H1 (cell line): ENCODE data around the gene LILRA1. TPM values are rescaled to one million over a fixed set of nuclear protein-coding genes. Genes with fewer than 3 reads are reported as not detected.

Experiments used
- CTCF ChIA-PET: fragments of 300-600 bp; sonication (Branson Sonifier 250); formaldehyde crosslinking; loops from one replicate; lab custom pipeline; 2021; ENCODE audit not compliant: partially characterized antibody; lab: Charles Lee
- POLR2A ChIA-PET: fragments of 300-600 bp; sonication (Branson Sonifier 250); formaldehyde crosslinking; loops from one replicate; lab custom pipeline; 2021; ENCODE audit warnings: inconsistent platforms; ENCODE audit not compliant: partially characterized antibody; lab: Charles Lee
- DNase-seq, 2 experiments: peaks; one replicate each; pipeline versions ENCODE4 v3.0.0 to v3.0.0-alpha.2; 2010 to 2022; ENCODE audit warnings: low spot score in 2 of 2, low read depth in 1 of 2, mixed read lengths in 1 of 2
- FAIRE-seq: peaks from 2 replicates; lab custom pipeline; 2011; peaks lifted over from hg19 to GRCh38; lab: Jason Lieb, UNC
- H2AFZ ChIP-seq: 2 replicates; pipeline ENCODE4 v1.8.1; 2012; ENCODE audit warnings: low read length, inconsistent platforms
- H2AK5ac ChIP-seq: 2 replicates; pipeline ENCODE4 v1.6.1; 2013; ENCODE audit warnings: low read depth, low read length
- H2BK120ac ChIP-seq: replicated peaks from 2 replicates; pipeline ENCODE3; 2013; ENCODE audit warnings: low read depth, low read length, inconsistent platforms
- H2BK12ac ChIP-seq: 2 replicates; pipeline ENCODE4 v1.6.1; 2013; ENCODE audit warnings: low read depth, low read length
- H2BK15ac ChIP-seq: 2 replicates; pipeline ENCODE4 v1.6.1; 2013; ENCODE audit warnings: low read length
- H2BK20ac ChIP-seq: 2 replicates; pipeline ENCODE4 v1.6.1; 2013; ENCODE audit warnings: low read length
- H2BK5ac ChIP-seq: 2 replicates; pipeline ENCODE4 v1.6.1; 2013; ENCODE audit warnings: low read depth, low read length
- H3K14ac ChIP-seq: 2 replicates; pipeline ENCODE4 v1.6.1; 2013; ENCODE audit warnings: inconsistent platforms; ENCODE audit not compliant: insufficient read length
- H3K18ac ChIP-seq: 2 replicates; pipeline ENCODE4 v1.6.1; 2013; ENCODE audit warnings: low read length; ENCODE audit errors: extremely low read depth
- H3K23ac ChIP-seq: 2 replicates; pipeline ENCODE4 v1.6.1; 2013; ENCODE audit warnings: inconsistent platforms; ENCODE audit not compliant: insufficient read length
- H3K23me2 ChIP-seq: 2 replicates; pipeline ENCODE4 v1.6.1; 2013; ENCODE audit warnings: low read depth, low read length
- H3K27ac ChIP-seq: 2 replicates; pipeline ENCODE4 v1.6.1; 2011; ENCODE audit warnings: low read depth, low read length, inconsistent platforms
- H3K27me3 ChIP-seq, 4 experiments: replicated peaks in 1 of 4; 1 replicate in 1 of 4; 2 replicates in 3 of 4; pipeline versions ENCODE4 v1.6.1 to v1.8.1; 2011 to 2013; ENCODE audit warnings: low read length in 3 of 4, mild to moderate bottlenecking in 3 of 4, inconsistent platforms in 2 of 4, mixed read lengths in 2 of 4, moderate library complexity in 1 of 4; ENCODE audit not compliant: control insufficient read depth in 3 of 4, insufficient read depth in 3 of 4; ENCODE audit errors: extremely low read depth in 1 of 4
- H3K36me3 ChIP-seq, 4 experiments: 2 replicates each; pipeline versions ENCODE4 v1.6.1 to v1.8.1; 2011 to 2013; ENCODE audit warnings: mild to moderate bottlenecking in 4 of 4, low read length in 3 of 4, moderate library complexity in 2 of 4, control low read depth in 1 of 4, inconsistent platforms in 1 of 4; ENCODE audit not compliant: insufficient read depth in 4 of 4, control insufficient read depth in 2 of 4
- H3K4ac ChIP-seq: replicated peaks from 2 replicates; pipeline ENCODE3; 2013; ENCODE audit warnings: low read length, low read depth, mixed read lengths, inconsistent platforms; ENCODE audit not compliant: insufficient read length
- H3K4me1 ChIP-seq, 4 experiments: replicated peaks in 1 of 4; 1 replicate in 1 of 4; 2 replicates in 3 of 4; pipeline versions ENCODE4 v1.6.1 to v1.8.1; 2011 to 2013; ENCODE audit warnings: low read length in 3 of 4, inconsistent platforms in 2 of 4, mixed read lengths in 1 of 4; ENCODE audit not compliant: insufficient read depth in 4 of 4, control insufficient read depth in 3 of 4
- H3K4me2 ChIP-seq, 2 experiments: 2 replicates each; pipeline versions ENCODE4 v1.6.1 to v1.8.1; 2011 to 2013; ENCODE audit warnings: low read depth in 2 of 2, low read length in 2 of 2, control low read depth in 1 of 2, inconsistent platforms in 1 of 2, mild to moderate bottlenecking in 1 of 2; ENCODE audit not compliant: insufficient read depth in 1 of 2
- H3K4me3 ChIP-seq, 4 experiments: fragments of 200-600, 300-600 bp in 1 of 4; sonication (generic), shearing (Covaris generic), sonication (Bioruptor Twin) in 1 of 4; 2 replicates each; pipeline versions ENCODE4 v1.5.1 to v1.8.1; 2011 to 2016; ENCODE audit warnings: low read length in 4 of 4, low read depth in 3 of 4, control low read depth in 2 of 4, inconsistent platforms in 2 of 4, mild to moderate bottlenecking in 2 of 4, mixed read lengths in 1 of 4, moderate library complexity in 1 of 4; ENCODE audit not compliant: insufficient read depth in 2 of 4; ENCODE audit errors: extremely low read depth in 1 of 4
- H3K56ac ChIP-seq: replicated peaks from 2 replicates; pipeline ENCODE3; 2013; ENCODE audit warnings: low read depth, mild to moderate bottlenecking, mixed read lengths, low read length, inconsistent platforms; ENCODE audit not compliant: insufficient read length
- H3K79me1 ChIP-seq: 2 replicates; pipeline ENCODE4 v1.6.1; 2013; ENCODE audit warnings: low read depth, low read length, control low read depth
- H3K79me2 ChIP-seq, 2 experiments: 2 replicates each; pipeline versions ENCODE4 v1.6.1 to v1.8.1; 2012 to 2013; ENCODE audit warnings: low read length in 2 of 2, mild to moderate bottlenecking in 2 of 2, inconsistent platforms in 1 of 2; ENCODE audit not compliant: insufficient read depth in 2 of 2, control insufficient read depth in 1 of 2
- H3K9ac ChIP-seq, 4 experiments: replicated peaks in 1 of 4; 1 replicate in 1 of 4; 2 replicates in 3 of 4; pipeline versions ENCODE4 v1.6.1 to v1.8.1; 2011 to 2013; ENCODE audit warnings: low read depth in 3 of 4, low read length in 3 of 4, control low read depth in 2 of 4, mild to moderate bottlenecking in 2 of 4, moderate library complexity in 2 of 4, inconsistent platforms in 1 of 4; ENCODE audit errors: extremely low read depth in 1 of 4
- H3K9me3 ChIP-seq, 2 experiments: 2 replicates each; pipeline versions ENCODE4 v1.6.1 to v1.8.1; 2012 to 2013; ENCODE audit warnings: mild to moderate bottlenecking in 2 of 2, moderate library complexity in 2 of 2, control low read depth in 1 of 2, inconsistent platforms in 1 of 2, low read depth in 1 of 2, low read length in 1 of 2, mixed read lengths in 1 of 2; ENCODE audit not compliant: insufficient read depth in 2 of 2
- H4K20me1 ChIP-seq, 2 experiments: replicated peaks in 1 of 2; 2 replicates each; pipeline versions ENCODE3 to v1.8.1; 2011 to 2013; ENCODE audit warnings: inconsistent platforms in 2 of 2, low read length in 2 of 2, mild to moderate bottlenecking in 1 of 2; ENCODE audit not compliant: insufficient read depth in 2 of 2, control insufficient read depth in 1 of 2
- H4K5ac ChIP-seq: 2 replicates; pipeline ENCODE4 v1.6.1; 2013; ENCODE audit warnings: low read length, low read depth, mixed read lengths, inconsistent platforms; ENCODE audit not compliant: insufficient read length
- H4K8ac ChIP-seq: 2 replicates; pipeline ENCODE4 v1.8.0; 2013; ENCODE audit warnings: mild to moderate bottlenecking, moderate library complexity, low read length, inconsistent platforms; ENCODE audit not compliant: insufficient read depth; ENCODE audit errors: extremely low read depth
- H4K91ac ChIP-seq: replicated peaks from 2 replicates; pipeline ENCODE3; 2013; ENCODE audit warnings: low read length, mixed read lengths, inconsistent platforms; ENCODE audit not compliant: insufficient read length
- ATF2 ChIP-seq: IDR thresholded peaks from 2 replicates; pipeline ENCODE4 v1.6.1; 2012; ENCODE audit warnings: low read length, inconsistent platforms
- BRCA1 ChIP-seq: IDR thresholded peaks from 2 replicates; pipeline ENCODE4 v1.6.1; 2012; ENCODE audit warnings: low read depth, low read length, improper control_type of control experiment
- EGR1 ChIP-seq: IDR thresholded peaks from 2 replicates; pipeline ENCODE4 v1.6.1; 2011; ENCODE audit warnings: low read depth, low read length, borderline replicate concordance
- GABPA ChIP-seq: IDR thresholded peaks from 2 replicates; pipeline ENCODE4 v1.6.1; 2011; ENCODE audit warnings: mild to moderate bottlenecking, low read length, moderate library complexity, borderline replicate concordance; ENCODE audit not compliant: insufficient read depth
- JUND ChIP-seq: IDR thresholded peaks from 2 replicates; pipeline ENCODE4 v1.6.1; 2011; ENCODE audit warnings: mild to moderate bottlenecking, improper control_type of control experiment, low read length
- KDM4A ChIP-seq: IDR thresholded peaks from one replicate; pipeline ENCODE4 v1.7.1; 2012; ENCODE audit warnings: low read depth, mild to moderate bottlenecking, moderate library complexity, low read length, inconsistent platforms; ENCODE audit not compliant: severe bottlenecking
- NRF1 ChIP-seq: IDR thresholded peaks from 2 replicates; pipeline ENCODE4 v1.6.1; 2011; ENCODE audit warnings: mild to moderate bottlenecking, low read depth, low read length, improper control_type of control experiment
- POLR2AphosphoS5 ChIP-seq: IDR thresholded peaks from 2 replicates; pipeline ENCODE4 v1.6.1; 2011; ENCODE audit warnings: low read depth, low read length
- RXRA ChIP-seq: IDR thresholded peaks from 2 replicates; pipeline ENCODE4 v1.6.1; 2011; ENCODE audit warnings: low read depth, mild to moderate bottlenecking, low read length, moderate library complexity; ENCODE audit not compliant: insufficient read depth
- SIRT6 ChIP-seq: IDR thresholded peaks from one replicate; pipeline ENCODE4 v1.7.1; 2012; ENCODE audit warnings: low read length, inconsistent platforms
- TBP ChIP-seq: IDR thresholded peaks from 2 replicates; pipeline ENCODE4 v1.6.1; 2011; ENCODE audit warnings: low read depth, low read length, improper control_type of control experiment
- WGBS, 2 experiments: shearing (Covaris generic) in 1 of 2; methylation state at CpG; one replicate each; pipeline versions ENCODE4 v1.1.6 to v1.1.7; 2013 to 2015; ENCODE audit warnings: low lambda C conversion rate in 2 of 2, mixed read lengths in 2 of 2, inconsistent platforms in 1 of 2, low coverage in 1 of 2, missing lambda C conversion rate in 1 of 2; ENCODE audit not compliant: insufficient replicate concordance in 2 of 2, insufficient coverage in 1 of 2, insufficient read length in 1 of 2; ENCODE audit errors: extremely low coverage in 1 of 2, missing lambda C conversion rate in 1 of 2; 5-methylcytosine and 5-hydroxymethylcytosine counted together
- polyA plus RNA-seq, 7 experiments: library from polyadenylated mRNA; depleted of rRNA in 3 of 7; stranded (reverse) in 5 of 7; unstranded in 2 of 7; fragments of >200 nt in 5 of 7; fragments of 200-250 nt in 2 of 7; gene quantifications; 1 replicate in 5 of 7; 2 replicates in 1 of 7; 4 replicates in 1 of 7; pipeline versions ENCODE4 v1.2.1 to v1.2.3, GENCODE V29; 2011 to 2013; ENCODE audit warnings: missing spikeins in 2 of 7, mixed read lengths in 2 of 7
- total RNA-seq: library from RNA; stranded (reverse); fragmentation: NEBNext Ultra II Directional; extraction: Animal tissue kit (Norgen Biotek cat#: 25700); gene quantifications from 2 replicates; pipeline ENCODE4 v1.2.1, GENCODE V29; 2021
- TF ChIP-seq, protein P1 (sequence below): IDR thresholded peaks from 2 replicates; pipeline ENCODE4 v1.6.1; 2012; ENCODE audit warnings: inconsistent platforms

The LILRA1 gene
- total and polyA plus RNA-seq, 2 of the 8 experiments (the other 6 are each of a cell fraction or from before 2014, with no cell fraction given), result not detected

- H3K79me2 ChIP-seq, result no peaks in the 10 kb centered on the region
- H4K5ac ChIP-seq, result no peak overlapping the region
- 87% methylated on average over 5 of the region's 9 CpGs; no CpG with 5 or more reads in 1 of the 2 experiments for WGBS, 2 experiments
- H2BK15ac ChIP-seq, result no peak overlapping the region
- H2BK5ac ChIP-seq, result no peak overlapping the region
- no peak overlapping the region for H2BK20ac ChIP-seq
- H3K14ac ChIP-seq, result no peak overlapping the region
- H3K23ac ChIP-seq, result no peak overlapping the region
- H3K9ac ChIP-seq, result no peak overlapping the region
- H3K4me2 ChIP-seq, result no peak overlapping the region
- no peak overlapping the region for H2BK12ac ChIP-seq
- H3K56ac ChIP-seq, result no peak overlapping the region
- DNase-seq (no peak), FAIRE-seq (no peak)
- no peak overlapping the region for H4K91ac ChIP-seq
- no peak overlapping the region for H2BK120ac ChIP-seq
- no peak overlapping the region for H2AK5ac ChIP-seq
- no peak overlapping the region for H3K18ac ChIP-seq
- no peaks in the 10 kb centered on the region for H4K20me1 ChIP-seq
- no peak overlapping the region for H3K4me3 ChIP-seq
- CTCF ChIA-PET, result no interaction called here
- no peaks in the 10 kb centered on the region for H3K79me1 ChIP-seq
- H3K23me2 ChIP-seq, result no peaks in the 10 kb centered on the region
- H3K9me3 ChIP-seq, result peaks cover 68 to 95% of the 10 kb centered on the region in 2 experiments
- no peak overlapping the region for H2AFZ ChIP-seq
- H3K4me1 ChIP-seq, result no peaks in the 10 kb centered on the region
- H3K4ac ChIP-seq, result no peak overlapping the region
- no peak overlapping the region for H3K27ac ChIP-seq
- H3K36me3 ChIP-seq, result no peaks in the 10 kb centered on the region
- POLR2A ChIA-PET, result no interaction called here
- H3K27me3 ChIP-seq, result no peaks in the 10 kb centered on the region
- no peak overlapping the region for H4K8ac ChIP-seq
- TF ChIP-seq NRF1 (no peak), TBP (no peak), POLR2AphosphoS5 (no peak), KDM4A (no peak), EGR1 (no peak), SIRT6 (no peak), JUND (no peak), GABPA (no peak), RXRA (no peak), ATF2 (no peak), BRCA1 (no peak)
- TF ChIP-seq, protein P1, sequence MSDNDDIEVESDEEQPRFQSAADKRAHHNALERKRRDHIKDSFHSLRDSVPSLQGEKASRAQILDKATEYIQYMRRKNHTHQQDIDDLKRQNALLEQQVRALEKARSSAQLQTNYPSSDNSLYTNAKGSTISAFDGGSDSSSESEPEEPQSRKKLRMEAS, result no peak
These were observed 20.6 kb upstream of the LILRA1 start for GRCh38 chr19:54572696-54573311.
